Suppressor macrophage treated with lipopolysaccharide for 1 hour (primary cell): ENCODE results near the gene RGS2.

Source experiments
- DNase-seq, 3 donors: peaks; one replicate each; pipeline ENCODE4 v3.0.0-alpha.2; 2020 to 2022

Gene RGS2

GRCh38 chr1:192808518-192809306 lies at the start of gene RGS2:
TSS of gene RGS2 (plus strand) at chr1:192809039. CDS start at chr1:192809072, 33 bp downstream.
- DNase-seq = peak; percentile 94 to 96 (median 95)

- no peak for DNase-seq
These were observed 49.7 kb upstream of the RGS2 start for GRCh38 chr1:192759104-192759503.

GRCh38 chr1:192762265-192762664 lies 46.6 kb upstream of the RGS2 start:
- no peak for DNase-seq

- DNase-seq = no peak
These were observed 45.6 kb upstream of the RGS2 start for GRCh38 chr1:192763243-192763642.

GRCh38 chr1:192763756-192764155 lies 45.1 kb upstream of the RGS2 start:
- peak; percentile 3 to 19 (median 4) for DNase-seq

GRCh38 chr1:192764675-192765074 lies 44.2 kb upstream of the RGS2 start:
- DNase-seq = no peak

GRCh38 chr1:192766009-192766625 lies 42.7 kb upstream of the RGS2 start:
- DNase-seq = no peak

- no peak for DNase-seq
These were observed 42.0 kb upstream of the RGS2 start for GRCh38 chr1:192766876-192767275.

GRCh38 chr1:192767798-192768197 lies 41.0 kb upstream of the RGS2 start:
- no peak for DNase-seq

- DNase-seq = no peak
These were observed 40.4 kb upstream of the RGS2 start for GRCh38 chr1:192768463-192768862.

GRCh38 chr1:192771341-192771740 lies 37.5 kb upstream of the RGS2 start:
- no peak for DNase-seq

- DNase-seq = no peak
These were observed 33.2 kb upstream of the RGS2 start for GRCh38 chr1:192775631-192776030.

GRCh38 chr1:192776206-192776605 lies 32.6 kb upstream of the RGS2 start:
- DNase-seq = no peak

- no peak for DNase-seq
These were observed 31.8 kb upstream of the RGS2 start for GRCh38 chr1:192776998-192777397.

- DNase-seq = no peak
These were observed 25.0 kb upstream of the RGS2 start for GRCh38 chr1:192783791-192784190.

GRCh38 chr1:192784397-192784796 lies 24.4 kb upstream of the RGS2 start:
- DNase-seq = no peak

- DNase-seq = no peak
These were observed 22.3 kb upstream of the RGS2 start for GRCh38 chr1:192786576-192786975.

- DNase-seq = peak; percentile 86 to 92 (median 88)
These were observed 20.8 kb upstream of the RGS2 start for GRCh38 chr1:192787914-192788585.

GRCh38 chr1:192789871-192790270 lies 19.0 kb upstream of the RGS2 start:
- DNase-seq = peak; percentile 84 to 91 (median 84)

GRCh38 chr1:192792628-192793027 lies 16.2 kb upstream of the RGS2 start:
- no peak for DNase-seq

- DNase-seq = no peak
These were observed 14.7 kb upstream of the RGS2 start for GRCh38 chr1:192793983-192794767.

- no peak for DNase-seq
These were observed 14.1 kb upstream of the RGS2 start for GRCh38 chr1:192794768-192795035.

GRCh38 chr1:192795916-192796618 lies 12.8 kb upstream of the RGS2 start:
- DNase-seq = peak in 1 of 3 donors; percentile 19
